Neural progenitor cell (in vitro differentiated cells): ENCODE results near the gene CDH20. TPM values are rescaled to one million over a fixed set of nuclear protein-coding genes. Genes with fewer than 3 reads are reported as not detected.

Source experiments
- DNase-seq: peaks from one replicate; pipeline ENCODE4 v3.0.0-alpha.2; 2016; ENCODE audit warnings: low spot score
- H2AFZ ChIP-seq: fragments of 200-600 bp; sonication (generic); replicated peaks from 2 replicates; pipeline ENCODE4 v1.6.1; 2016; ENCODE audit warnings: antibody characterized with exemption
- H3F3A ChIP-seq: fragments of 200-600 bp; sonication (generic); 2 replicates; pipeline ENCODE4 v1.6.1; 2016; ENCODE audit warnings: antibody characterized with exemption, low read depth
- H3K27ac ChIP-seq: fragments of 200-600 bp; sonication (generic); 2 replicates; pipeline ENCODE4 v1.5.1; 2016; ENCODE audit warnings: mild to moderate bottlenecking
- H3K27me3 ChIP-seq: fragments of 200-600 bp; sonication (generic); 2 replicates; pipeline ENCODE4 v1.6.1; 2016; ENCODE audit warnings: mild to moderate bottlenecking, moderate library complexity
- H3K36me3 ChIP-seq: fragments of 200-600 bp; sonication (generic); 2 replicates; pipeline ENCODE4 v1.5.1; 2016
- H3K4me1 ChIP-seq: fragments of 200-600 bp; sonication (generic); 2 replicates; pipeline ENCODE4 v1.6.1; 2016; ENCODE audit warnings: mixed run types
- H3K4me2 ChIP-seq: fragments of 200-600 bp; sonication (generic); 2 replicates; pipeline ENCODE4 v1.6.1; 2016
- H3K4me3 ChIP-seq: fragments of 200-600 bp; sonication (generic); 2 replicates; pipeline ENCODE4 v1.5.1; 2016
- H3K79me2 ChIP-seq: fragments of 200-600 bp; sonication (generic); 2 replicates; pipeline ENCODE4 v1.6.1; 2016; ENCODE audit warnings: low read depth
- H3K9ac ChIP-seq: fragments of 200-600 bp; sonication (generic); 2 replicates; pipeline ENCODE4 v1.6.1; 2016
- H3K9me3 ChIP-seq: fragments of 200-600 bp; sonication (generic); 2 replicates; pipeline ENCODE4 v1.5.1; 2016; ENCODE audit warnings: low read depth
- H4K20me1 ChIP-seq: fragments of 200-600 bp; sonication (generic); 2 replicates; pipeline ENCODE4 v1.6.1; 2016; ENCODE audit warnings: low read depth
- H3K27ac Mint-ChIP-seq: 3 replicates; pipeline ENCODE4 v1.8.0; 2021; ENCODE audit warnings: mixed read lengths
- H3K27me3 Mint-ChIP-seq: 2 replicates; pipeline ENCODE4 v1.8.0; 2022; ENCODE audit warnings: low read depth, mild to moderate bottlenecking, inconsistent platforms, moderate library complexity, mixed read lengths; ENCODE audit not compliant: insufficient read depth
- H3K36me3 Mint-ChIP-seq: 3 replicates; pipeline ENCODE4 v1.8.0; 2021; ENCODE audit warnings: mixed read lengths
- H3K4me1 Mint-ChIP-seq: 3 replicates; pipeline ENCODE4 v1.8.0; 2021; ENCODE audit warnings: mixed read lengths
- H3K4me3 Mint-ChIP-seq: 3 replicates; pipeline ENCODE4 v1.8.0; 2021; ENCODE audit warnings: mild to moderate bottlenecking, moderate library complexity, mixed read lengths
- H3K9me3 Mint-ChIP-seq: 3 replicates; pipeline ENCODE4 v1.8.0; 2020; ENCODE audit warnings: mixed read lengths
- EZH2 ChIP-seq: fragments of 200-600 bp; sonication (generic); IDR thresholded peaks from 2 replicates; pipeline ENCODE4 v1.6.1; 2017; ENCODE audit warnings: antibody characterized with exemption, mild to moderate bottlenecking, moderate library complexity
- EZH2phosphoT487 ChIP-seq: fragments of 200-600 bp; sonication (generic); IDR thresholded peaks from 2 replicates; pipeline ENCODE4 v1.6.1; 2017; ENCODE audit warnings: antibody characterized with exemption
- total RNA-seq: library from RNA; depleted of rRNA; stranded (reverse); fragments of >200 nt; gene quantifications from 2 replicates; pipeline ENCODE4 v1.2.3, GENCODE V29; 2015; ENCODE audit warnings: low replicate concordance
- TF ChIP-seq, protein P1 (sequence below): fragments of 200-600 bp; sonication (generic); IDR thresholded peaks from 2 replicates; pipeline ENCODE4 v1.5.1; 2017; ENCODE audit warnings: antibody characterized with exemption, mild to moderate bottlenecking

Gene CDH20
- total RNA-seq, 1 donor from 2014 or later = 1.6 TPM

DNA sequence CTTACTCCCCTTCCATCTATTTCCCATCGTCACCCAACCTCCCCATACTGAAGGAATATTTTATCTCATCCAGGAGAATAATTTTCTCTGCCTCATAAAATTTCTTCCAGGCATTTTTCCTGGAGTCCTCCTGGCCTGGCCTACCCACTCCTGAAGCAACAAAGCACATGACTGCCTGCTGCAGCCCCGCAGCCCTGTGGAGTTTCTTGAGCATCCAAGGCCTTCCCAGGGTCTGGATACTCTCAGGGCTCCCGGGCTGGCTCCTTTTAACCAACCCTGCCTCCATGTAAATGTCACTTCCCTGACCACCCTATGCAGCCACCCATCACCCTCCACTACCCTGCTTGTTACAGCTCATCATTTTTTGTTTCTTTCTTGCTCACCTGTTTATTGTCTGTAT, 64.0 kb downstream of the CDH20 start:
- Histone ChIP-seq H3K9me3 (no peaks in the 10 kb centered on the region), H3K27ac (no peak overlapping the region), H2AFZ (no peak overlapping the region), H3K36me3 (no peaks in the 10 kb centered on the region), H3K9ac (no peak overlapping the region), H3F3A (no peaks in the 10 kb centered on the region), H3K79me2 (no peaks in the 10 kb centered on the region), H3K27me3 (no peaks in the 10 kb centered on the region), H3K4me2 (no peak overlapping the region), H4K20me1 (no peaks in the 10 kb centered on the region), H3K4me3 (no peak overlapping the region), H3K4me1 (peaks cover 5% of the 10 kb centered on the region)
- peaks cover 3% of the 10 kb centered on the region for H3K27me3 Mint-ChIP-seq
- no peaks in the 10 kb centered on the region for H3K9me3 Mint-ChIP-seq
- peaks cover 34% of the 10 kb centered on the region for H3K4me1 Mint-ChIP-seq
- no peak for DNase-seq
- H3K4me3 Mint-ChIP-seq = no peak overlapping the region
- peak overlapping the region; percentile 29 for H3K27ac Mint-ChIP-seq
- no peaks in the 10 kb centered on the region for H3K36me3 Mint-ChIP-seq
- TF ChIP-seq EZH2 (no peak), EZH2phosphoT487 (no peak)
- TF ChIP-seq, protein P1, sequence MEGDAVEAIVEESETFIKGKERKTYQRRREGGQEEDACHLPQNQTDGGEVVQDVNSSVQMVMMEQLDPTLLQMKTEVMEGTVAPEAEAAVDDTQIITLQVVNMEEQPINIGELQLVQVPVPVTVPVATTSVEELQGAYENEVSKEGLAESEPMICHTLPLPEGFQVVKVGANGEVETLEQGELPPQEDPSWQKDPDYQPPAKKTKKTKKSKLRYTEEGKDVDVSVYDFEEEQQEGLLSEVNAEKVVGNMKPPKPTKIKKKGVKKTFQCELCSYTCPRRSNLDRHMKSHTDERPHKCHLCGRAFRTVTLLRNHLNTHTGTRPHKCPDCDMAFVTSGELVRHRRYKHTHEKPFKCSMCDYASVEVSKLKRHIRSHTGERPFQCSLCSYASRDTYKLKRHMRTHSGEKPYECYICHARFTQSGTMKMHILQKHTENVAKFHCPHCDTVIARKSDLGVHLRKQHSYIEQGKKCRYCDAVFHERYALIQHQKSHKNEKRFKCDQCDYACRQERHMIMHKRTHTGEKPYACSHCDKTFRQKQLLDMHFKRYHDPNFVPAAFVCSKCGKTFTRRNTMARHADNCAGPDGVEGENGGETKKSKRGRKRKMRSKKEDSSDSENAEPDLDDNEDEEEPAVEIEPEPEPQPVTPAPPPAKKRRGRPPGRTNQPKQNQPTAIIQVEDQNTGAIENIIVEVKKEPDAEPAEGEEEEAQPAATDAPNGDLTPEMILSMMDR = no peak

DNA sequence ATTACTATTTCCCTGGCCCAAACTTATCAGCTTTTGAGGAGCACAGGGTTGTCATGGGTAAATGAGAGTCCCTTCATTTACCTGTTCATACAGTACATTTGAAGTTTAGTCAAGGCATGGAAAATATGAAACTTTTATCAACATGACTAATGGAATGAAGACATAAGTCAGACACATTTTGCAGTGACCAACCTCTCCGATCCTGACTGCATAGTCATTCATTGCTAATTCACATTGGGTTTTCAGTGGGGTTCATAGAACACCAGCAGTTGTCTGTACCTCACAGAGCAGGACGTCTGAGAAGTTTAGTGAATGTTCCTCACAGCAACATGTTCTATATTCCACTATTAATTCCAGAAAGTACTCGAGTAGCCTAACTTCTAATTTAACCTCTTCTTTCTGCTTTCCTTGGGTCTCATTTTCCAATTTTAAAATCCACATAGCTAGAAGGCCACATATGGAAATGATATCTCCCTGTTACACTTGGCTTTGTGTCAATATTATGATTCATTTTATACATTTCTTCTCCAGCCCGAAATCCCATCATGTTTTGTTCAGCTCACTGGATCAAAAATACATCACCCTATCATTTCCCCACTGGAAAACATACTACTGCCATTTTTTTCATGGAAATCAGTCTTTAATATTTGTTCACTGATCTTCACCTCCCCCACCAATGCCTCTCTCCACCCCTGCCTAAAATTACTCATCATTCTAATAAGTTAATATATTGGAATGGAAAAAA, 65.9 kb downstream of the CDH20 start:
- Histone ChIP-seq H3K27ac (no peak overlapping the region), H3K4me2 (no peak overlapping the region), H3K27me3 (no peaks in the 10 kb centered on the region), H3K9ac (no peak overlapping the region), H3K4me1 (peaks cover 5% of the 10 kb centered on the region), H3K4me3 (no peak overlapping the region), H2AFZ (no peak overlapping the region), H3F3A (no peaks in the 10 kb centered on the region), H4K20me1 (no peaks in the 10 kb centered on the region), H3K9me3 (no peaks in the 10 kb centered on the region), H3K36me3 (no peaks in the 10 kb centered on the region), H3K79me2 (no peaks in the 10 kb centered on the region)
- no peak for DNase-seq
- H3K4me3 Mint-ChIP-seq = no peak overlapping the region
- no peak overlapping the region for H3K27ac Mint-ChIP-seq
- H3K9me3 Mint-ChIP-seq = peaks cover 5% of the 10 kb centered on the region
- H3K27me3 Mint-ChIP-seq = peaks cover 6% of the 10 kb centered on the region
- TF ChIP-seq EZH2phosphoT487 = no peak
- TF ChIP-seq, protein P1 = no peak
- no peak for TF ChIP-seq EZH2
- peaks cover 30% of the 10 kb centered on the region for H3K4me1 Mint-ChIP-seq
- peaks cover 3% of the 10 kb centered on the region for H3K36me3 Mint-ChIP-seq

DNA sequence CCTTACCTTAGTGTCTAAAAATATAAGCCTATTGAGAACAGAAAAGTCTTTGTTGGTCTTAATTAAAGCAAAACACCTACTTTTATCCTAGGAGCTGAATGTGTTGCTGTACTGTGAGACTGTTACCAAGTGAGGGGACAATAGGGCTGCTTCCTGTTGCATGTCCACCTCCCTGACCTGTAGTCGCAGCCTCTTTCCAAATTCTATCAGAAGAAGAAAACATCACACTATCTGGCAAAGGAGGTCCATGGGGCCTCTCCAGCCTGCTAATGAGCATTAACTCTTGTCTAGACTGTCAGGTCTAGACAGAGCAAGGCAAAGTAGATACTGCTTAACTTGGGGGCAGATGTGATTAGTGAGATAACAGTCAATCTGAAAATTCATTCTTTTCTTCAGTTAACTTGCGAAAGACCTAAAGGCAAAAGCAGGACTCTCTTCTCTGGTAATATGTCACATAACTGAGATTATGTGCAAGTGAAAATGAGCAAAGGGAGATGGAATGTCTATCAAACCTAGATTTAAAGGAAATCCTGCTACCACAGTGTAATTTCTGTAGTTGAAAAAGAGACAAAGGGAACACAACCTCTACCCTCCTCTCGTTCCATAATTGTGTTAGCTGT, 66.9 kb downstream of the CDH20 start:
- no peaks in the 10 kb centered on the region for H4K20me1 ChIP-seq
- no peak overlapping the region for H3K9ac ChIP-seq
- no peaks in the 10 kb centered on the region for H3F3A ChIP-seq
- Mint-ChIP-seq H3K4me1 (peaks cover 30% of the 10 kb centered on the region), H3K36me3 (peaks cover 3% of the 10 kb centered on the region), H3K4me3 (no peak overlapping the region), H3K9me3 (peaks cover 5% of the 10 kb centered on the region), H3K27me3 (peaks cover 6% of the 10 kb centered on the region), H3K27ac (no peak overlapping the region)
- no peak overlapping the region for H3K4me3 ChIP-seq
- peaks cover 5% of the 10 kb centered on the region for H3K4me1 ChIP-seq
- no peaks in the 10 kb centered on the region for H3K79me2 ChIP-seq
- TF ChIP-seq EZH2 (no peak), EZH2phosphoT487 (no peak)
- TF ChIP-seq, protein P1 = no peak
- H3K4me2 ChIP-seq = no peak overlapping the region
- no peak overlapping the region for H3K27ac ChIP-seq
- H3K36me3 ChIP-seq = no peaks in the 10 kb centered on the region
- no peak for DNase-seq
- H2AFZ ChIP-seq = no peak overlapping the region
- H3K9me3 ChIP-seq = no peaks in the 10 kb centered on the region
- H3K27me3 ChIP-seq = no peaks in the 10 kb centered on the region
